Measurements from ENCODE around the gene FANCE. TPM values are rescaled to one million over a fixed set of nuclear protein-coding genes. Genes with fewer than 3 reads are reported as not detected.

The FANCE gene
- polyA plus RNA-seq, 1 donor from 2014 or later = 7.1 TPM

DNA sequence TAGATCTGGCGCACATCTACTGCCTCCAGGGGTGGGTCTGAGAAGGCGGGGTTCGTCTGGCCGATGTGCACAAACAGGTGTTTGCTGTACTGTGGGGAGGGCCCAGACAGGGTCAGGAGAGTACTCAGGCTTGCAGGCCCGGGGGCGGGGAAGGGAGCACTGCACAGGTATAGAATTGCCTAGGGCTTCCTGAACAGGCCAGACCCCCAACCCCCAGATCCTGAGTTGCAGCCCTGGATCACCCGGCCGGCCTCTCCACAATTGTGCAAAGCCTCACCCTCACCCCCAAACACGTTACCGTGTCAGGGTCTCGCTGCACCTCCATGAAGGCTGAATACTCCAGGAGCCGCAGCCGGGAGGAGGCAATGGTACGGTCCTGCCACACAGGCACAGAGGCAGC is 23.9 kb downstream of the FANCE start:
- H3K36me3 ChIP-seq (ENCODE audit: insufficient read depth, low read length) = no peaks in the 10 kb centered on the region
- H3K79me2 ChIP-seq (replicated peaks; ENCODE audit: insufficient read depth, low read length) = no peaks in the 10 kb centered on the region
- no peak overlapping the region for H2AFZ ChIP-seq (ENCODE audit: low read depth, low read length)

GRCh38 chr6:35477028-35477427 is 24.9 kb downstream of the FANCE start:
- Histone ChIP-seq H3K4me3 (ENCODE audit: low read length) (no peak overlapping the region), H3K36me3 (ENCODE audit: insufficient read depth, low read length) (no peaks in the 10 kb centered on the region), H3K9me3 (ENCODE audit: low read length) (no peaks in the 10 kb centered on the region), H3K27ac (ENCODE audit: low read length) (no peak overlapping the region), H3K9ac (ENCODE audit: low read length) (no peak overlapping the region), H3K9me2 (ENCODE audit: insufficient read depth, low read length) (no peaks in the 10 kb centered on the region), H3F3A (ENCODE audit: insufficient read depth, low read length, poor library complexity, severe bottlenecking) (no peaks in the 10 kb centered on the region), H3K79me2 (replicated peaks; ENCODE audit: insufficient read depth, low read length) (no peaks in the 10 kb centered on the region), H3K4me2 (ENCODE audit: low read length) (no peak overlapping the region), H4K20me1 (ENCODE audit: insufficient read depth) (no peaks in the 10 kb centered on the region), H2AFZ (ENCODE audit: low read depth, low read length) (no peak overlapping the region), H3K27me3 (ENCODE audit: insufficient read depth, low read depth, low read length) (no peaks in the 10 kb centered on the region)
- TF ChIP-seq MXI1 (conservative IDR thresholded peaks at IDR 0.05; ENCODE audit: poor library complexity, severe bottlenecking) (no peak), RAD21 (conservative IDR thresholded peaks at IDR 0.05) (no peak), EP300 (conservative IDR thresholded peaks at IDR 0.05; ENCODE audit: poor library complexity, severe bottlenecking) (no peak), EZH2 (IDR thresholded peaks at IDR 0.05; ENCODE audit: borderline replicate concordance, insufficient read depth, low read length, poor library complexity, severe bottlenecking) (no peak), SMC3 (conservative IDR thresholded peaks at IDR 0.05; ENCODE audit: poor library complexity) (no peak), POLR2AphosphoS5 (IDR thresholded peaks at IDR 0.05) (no peak), TAF1 (IDR thresholded peaks at IDR 0.05; ENCODE audit: low read depth) (no peak), CTCF (IDR thresholded peaks at IDR 0.05; ENCODE audit: poor library complexity, severe bottlenecking) (no peak)
- TF ChIP-seq, protein P1, sequence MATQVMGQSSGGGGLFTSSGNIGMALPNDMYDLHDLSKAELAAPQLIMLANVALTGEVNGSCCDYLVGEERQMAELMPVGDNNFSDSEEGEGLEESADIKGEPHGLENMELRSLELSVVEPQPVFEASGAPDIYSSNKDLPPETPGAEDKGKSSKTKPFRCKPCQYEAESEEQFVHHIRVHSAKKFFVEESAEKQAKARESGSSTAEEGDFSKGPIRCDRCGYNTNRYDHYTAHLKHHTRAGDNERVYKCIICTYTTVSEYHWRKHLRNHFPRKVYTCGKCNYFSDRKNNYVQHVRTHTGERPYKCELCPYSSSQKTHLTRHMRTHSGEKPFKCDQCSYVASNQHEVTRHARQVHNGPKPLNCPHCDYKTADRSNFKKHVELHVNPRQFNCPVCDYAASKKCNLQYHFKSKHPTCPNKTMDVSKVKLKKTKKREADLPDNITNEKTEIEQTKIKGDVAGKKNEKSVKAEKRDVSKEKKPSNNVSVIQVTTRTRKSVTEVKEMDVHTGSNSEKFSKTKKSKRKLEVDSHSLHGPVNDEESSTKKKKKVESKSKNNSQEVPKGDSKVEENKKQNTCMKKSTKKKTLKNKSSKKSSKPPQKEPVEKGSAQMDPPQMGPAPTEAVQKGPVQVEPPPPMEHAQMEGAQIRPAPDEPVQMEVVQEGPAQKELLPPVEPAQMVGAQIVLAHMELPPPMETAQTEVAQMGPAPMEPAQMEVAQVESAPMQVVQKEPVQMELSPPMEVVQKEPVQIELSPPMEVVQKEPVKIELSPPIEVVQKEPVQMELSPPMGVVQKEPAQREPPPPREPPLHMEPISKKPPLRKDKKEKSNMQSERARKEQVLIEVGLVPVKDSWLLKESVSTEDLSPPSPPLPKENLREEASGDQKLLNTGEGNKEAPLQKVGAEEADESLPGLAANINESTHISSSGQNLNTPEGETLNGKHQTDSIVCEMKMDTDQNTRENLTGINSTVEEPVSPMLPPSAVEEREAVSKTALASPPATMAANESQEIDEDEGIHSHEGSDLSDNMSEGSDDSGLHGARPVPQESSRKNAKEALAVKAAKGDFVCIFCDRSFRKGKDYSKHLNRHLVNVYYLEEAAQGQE (IDR thresholded peaks at IDR 0.05; ENCODE audit: borderline replicate concordance) = no peak

More for the DNA sequence above, 23.9 kb downstream of the FANCE start:
- TF ChIP-seq CTCF (IDR thresholded peaks at IDR 0.05; ENCODE audit: poor library complexity, severe bottlenecking) (no peak), POLR2AphosphoS5 (IDR thresholded peaks at IDR 0.05) (no peak), RAD21 (conservative IDR thresholded peaks at IDR 0.05) (no peak), SMC3 (conservative IDR thresholded peaks at IDR 0.05; ENCODE audit: poor library complexity) (no peak), EP300 (conservative IDR thresholded peaks at IDR 0.05; ENCODE audit: poor library complexity, severe bottlenecking) (no peak), MXI1 (conservative IDR thresholded peaks at IDR 0.05; ENCODE audit: poor library complexity, severe bottlenecking) (no peak), EZH2 (IDR thresholded peaks at IDR 0.05; ENCODE audit: borderline replicate concordance, insufficient read depth, low read length, poor library complexity, severe bottlenecking) (no peak), TAF1 (IDR thresholded peaks at IDR 0.05; ENCODE audit: low read depth) (no peak)
- TF ChIP-seq, protein P1 (IDR thresholded peaks at IDR 0.05; ENCODE audit: borderline replicate concordance) = no peak
- Histone ChIP-seq H3F3A (ENCODE audit: insufficient read depth, low read length, poor library complexity, severe bottlenecking) (no peaks in the 10 kb centered on the region), H3K9ac (ENCODE audit: low read length) (no peak overlapping the region), H3K4me2 (ENCODE audit: low read length) (no peak overlapping the region), H3K27me3 (ENCODE audit: insufficient read depth, low read depth, low read length) (no peaks in the 10 kb centered on the region), H3K9me3 (ENCODE audit: low read length) (no peaks in the 10 kb centered on the region), H3K27ac (ENCODE audit: low read length) (no peak overlapping the region), H3K4me3 (ENCODE audit: low read length) (no peak overlapping the region), H3K9me2 (ENCODE audit: insufficient read depth, low read length) (no peaks in the 10 kb centered on the region), H4K20me1 (ENCODE audit: insufficient read depth) (no peaks in the 10 kb centered on the region)
